SKM-1 (cell line): ENCODE data around the gene ZNF433.
"Not testable (repeated sequence)": the region's sequence is repeated elsewhere in the genome, so short reads cannot be mapped to it uniquely, and the experiment has no call there.

Experiments used
- DNase-seq: peaks from one replicate; lab custom pipeline; 2025; ENCODE audit not compliant: unreplicated experiment; lab: John Stamatoyannopoulos, UW

ZNF433 gene

GRCh38 chr19:11991921-11992320 lies 43.6 kb downstream of the ZNF433 start:
- not testable (repeated sequence) for DNase-seq

DNA sequence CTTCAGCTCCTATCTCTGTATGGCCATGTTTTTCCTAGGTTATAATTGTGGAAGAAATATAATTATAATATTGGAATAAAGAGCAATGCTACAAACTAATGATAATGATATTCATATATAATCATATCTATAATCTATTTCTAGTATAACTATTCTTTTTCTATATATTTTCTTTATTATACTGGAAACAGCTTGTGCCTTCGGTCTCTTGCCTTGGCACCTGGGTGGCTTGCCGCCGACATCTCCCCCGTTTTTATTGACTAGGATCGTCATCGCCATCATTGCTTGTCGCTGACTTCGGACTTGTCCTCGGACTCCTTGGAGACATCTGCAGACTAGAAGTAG lies 46.4 kb downstream of the ZNF433 start:
- DNase-seq, result no peak

DNA sequence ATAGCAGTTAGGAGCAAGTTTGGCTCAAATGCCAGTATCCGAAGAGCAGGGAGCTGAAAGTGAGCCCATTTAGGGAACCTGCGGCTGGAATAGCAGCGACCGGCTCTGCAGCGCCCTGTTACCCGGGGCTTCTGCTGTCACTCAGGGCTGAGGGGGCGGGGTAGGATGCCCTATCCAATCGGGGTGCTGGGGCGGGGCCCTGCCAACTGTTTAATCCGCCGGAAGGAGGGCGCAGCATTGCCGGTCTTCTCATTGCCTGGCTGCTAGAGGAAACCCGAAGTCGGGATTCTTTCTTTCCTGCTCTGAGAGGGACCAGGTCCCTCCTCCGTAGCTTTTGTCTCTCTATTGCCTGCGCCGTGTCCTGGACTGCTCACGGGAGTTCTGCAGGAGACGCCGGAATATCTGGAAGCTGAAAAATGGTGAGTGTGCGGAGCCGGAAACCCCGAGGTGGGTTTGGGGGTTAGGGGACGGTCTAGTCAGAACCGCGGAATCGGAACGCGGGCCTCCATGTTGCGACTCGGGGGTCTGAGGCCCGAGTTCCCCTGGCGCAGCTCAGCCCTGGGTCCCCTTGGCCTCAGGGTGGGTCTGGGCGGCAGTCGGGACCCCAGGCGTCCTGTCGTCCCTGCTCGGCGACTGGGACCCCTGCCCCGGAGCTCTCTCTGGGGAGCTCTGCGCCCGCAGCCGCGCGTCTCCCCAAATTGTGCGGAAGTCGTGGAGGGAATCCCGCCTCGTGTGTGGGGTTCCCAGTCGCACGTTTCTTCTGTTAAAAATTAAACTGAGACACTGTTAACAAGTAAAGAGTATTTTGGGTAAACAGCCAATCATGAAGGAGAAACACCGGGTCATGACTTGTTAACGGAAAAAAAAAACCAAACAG lies 47.8 kb downstream of the ZNF433 start:
- peak; percentile 95 for DNase-seq

GRCh38 chr19:11986754-11987153 lies 48.7 kb downstream of the ZNF433 start:
- DNase-seq, result no peak

GRCh38 chr19:11984986-11985385 lies 50.5 kb downstream of the ZNF433 start:
- DNase-seq, result no peak

GRCh38 chr19:11982526-11982925 lies 53.0 kb downstream of the ZNF433 start:
- DNase-seq, result no peak

DNA sequence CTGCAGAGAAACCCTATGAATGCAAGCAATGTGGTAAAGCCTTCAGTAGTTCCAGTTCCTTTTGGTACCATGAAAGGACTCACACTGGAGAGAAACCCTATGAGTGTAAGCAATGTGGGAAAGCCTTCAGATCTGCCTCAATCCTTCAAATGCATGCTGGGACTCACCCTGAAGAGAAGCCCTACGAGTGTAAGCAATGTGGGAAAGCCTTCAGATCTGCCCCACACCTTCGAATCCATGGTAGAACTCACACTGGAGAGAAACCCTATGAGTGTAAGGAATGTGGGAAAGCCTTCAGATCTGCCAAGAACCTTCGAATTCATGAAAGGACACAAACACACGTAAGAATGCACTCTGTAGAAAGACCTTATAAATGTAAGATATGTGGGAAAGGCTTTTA lies 56.0 kb downstream of the ZNF433 start:
- no peak for DNase-seq

- DNase-seq, result no peak
These were observed 56.9 kb downstream of the ZNF433 start for GRCh38 chr19:11978492-11979100.

DNA sequence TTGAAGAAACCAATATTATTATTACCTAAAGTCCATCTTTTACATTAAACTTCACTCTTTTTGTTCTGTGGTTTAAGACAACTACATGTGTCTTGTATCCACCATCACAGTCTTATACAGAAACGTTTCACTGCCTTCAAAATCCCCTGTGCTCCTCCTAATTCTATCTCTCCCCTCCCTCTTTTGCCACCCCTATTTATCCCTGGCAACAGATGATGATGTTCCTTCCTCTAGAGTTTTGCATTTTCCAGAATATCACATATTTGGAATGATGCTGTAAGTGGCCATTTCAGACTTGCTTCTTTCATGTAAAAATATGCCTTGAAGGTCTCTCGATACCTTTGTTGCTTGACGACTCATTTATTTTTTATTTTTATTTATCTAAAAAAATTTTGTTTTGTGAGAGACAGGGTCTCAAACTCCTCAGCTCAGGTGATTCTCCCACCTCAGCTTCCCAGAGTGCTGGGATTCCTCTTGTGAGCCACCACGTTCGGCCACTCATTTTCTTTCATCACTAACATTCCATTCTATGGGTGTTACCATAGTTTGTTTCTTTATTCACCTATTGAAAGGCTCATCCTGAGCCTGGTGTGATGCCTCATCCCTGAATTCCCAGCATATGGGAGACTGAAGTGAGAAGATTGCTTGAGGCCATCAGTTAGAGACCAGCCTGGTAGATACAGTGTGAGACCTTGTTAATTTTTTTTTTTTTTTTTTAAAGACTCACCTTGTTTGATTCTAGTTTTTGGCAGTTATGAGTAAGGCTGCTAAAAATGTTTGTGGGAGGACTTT lies 62.3 kb downstream of the ZNF433 start:
- no peak for DNase-seq

DNA sequence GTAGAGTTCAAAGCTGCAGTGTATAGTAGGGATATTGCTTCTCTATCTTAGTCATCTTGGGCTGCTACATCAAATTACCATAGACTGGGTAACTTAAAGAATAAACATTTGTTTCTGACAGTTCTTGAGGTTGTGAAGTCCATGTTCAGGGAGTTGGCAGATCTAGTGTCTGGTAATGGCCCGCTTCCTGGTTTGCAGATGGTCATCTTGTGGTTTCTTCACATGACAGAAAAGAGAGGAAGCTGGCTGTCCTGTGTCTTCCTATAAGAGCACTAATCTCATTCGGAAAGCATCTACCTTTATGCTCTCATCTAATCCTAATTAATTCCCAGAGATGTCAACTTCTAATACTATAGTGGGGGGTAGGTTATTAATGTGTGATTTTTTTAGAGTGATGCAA lies 64.4 kb downstream of the ZNF433 start:
- DNase-seq, result peak; percentile 6

GRCh38 chr19:11970174-11970573 lies 65.3 kb downstream of the ZNF433 start:
- no peak for DNase-seq

DNA sequence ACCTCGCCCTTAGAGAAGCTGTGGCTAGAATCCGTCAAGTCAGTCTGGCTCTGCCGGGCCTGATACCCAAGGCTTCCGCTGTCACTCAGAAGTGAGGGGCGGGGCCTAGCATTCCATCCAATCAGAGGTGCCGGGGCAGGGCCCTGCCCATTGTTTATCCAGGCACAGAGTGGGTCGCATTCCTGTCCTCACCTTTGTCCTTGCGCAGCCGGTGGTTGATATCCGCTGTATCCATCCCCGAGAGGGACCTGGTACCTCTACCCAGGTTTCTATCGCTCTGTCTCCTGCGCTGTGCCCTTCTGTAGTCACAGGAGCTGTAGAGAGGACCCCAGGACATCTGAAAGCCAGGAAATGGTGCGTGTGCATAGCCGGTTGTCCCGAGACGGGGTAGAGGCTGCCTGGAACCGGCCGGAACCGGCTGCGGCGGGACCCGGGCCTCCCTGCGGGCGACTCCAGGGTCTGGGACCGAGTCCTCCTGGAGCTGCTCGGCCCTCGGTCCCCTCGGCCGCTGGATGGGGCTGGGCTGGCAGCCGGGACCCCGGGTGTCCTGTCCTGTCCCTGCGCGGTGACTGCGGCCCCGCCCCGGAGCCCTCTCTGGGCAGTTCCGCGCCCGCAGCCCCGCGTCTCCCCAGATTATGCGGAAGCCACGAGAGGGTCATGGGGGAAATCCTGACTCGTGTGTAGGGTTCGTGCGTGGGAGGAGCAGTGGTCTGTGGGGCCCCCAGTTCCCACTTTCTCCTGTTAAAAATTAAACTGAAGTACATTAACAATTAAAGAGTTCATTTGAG lies 70.4 kb downstream of the ZNF433 start, which contains the start of gene ZNF763:
ZNF763 (plus strand) TSS at position 183 of the 788 bp plus-strand sequence; CDS start at position 352, 169 bp downstream.
- peak; percentile 86 for DNase-seq
